Transverse colon (tissue), 4 donors: ENCODE data around the gene AOPEP. TPM values are rescaled to one million over a fixed set of nuclear protein-coding genes. Genes with fewer than 3 reads are reported as not detected.
A peak's percentile ranks its signal among the peaks of the same experiment; 100 is the strongest.

Experiments used
- DNase-seq: peaks from one replicate; pipeline ENCODE4 v3.0.0-alpha.2; 2019
- H3K27ac ChIP-seq, 4 donors: fragments of 200-600 bp; sonication (generic); 2 replicates each; pipeline ENCODE4 v1.5.1; 2016 to 2018; ENCODE audit warnings: inconsistent platforms in 4 of 4
- H3K27me3 ChIP-seq: fragments of 200-600 bp; sonication (generic); 2 replicates; pipeline ENCODE4 v1.5.1; 2017; ENCODE audit warnings: inconsistent platforms
- H3K36me3 ChIP-seq, 4 donors: fragments of 200-600 bp; sonication (generic); 2 replicates each; pipeline ENCODE4 v1.5.1; 2017 to 2019; ENCODE audit warnings: inconsistent platforms in 4 of 4
- H3K4me1 ChIP-seq, 4 donors: fragments of 200-600 bp; sonication (generic); 2 replicates each; pipeline ENCODE4 v1.5.1; 2017 to 2020; ENCODE audit warnings: inconsistent platforms in 4 of 4
- H3K4me3 ChIP-seq, 4 donors: fragments of 200-600 bp; sonication (generic); 1 replicate in 1 of 4; 2 replicates in 3 of 4; pipeline versions ENCODE4 v1.5.1 to v1.6.1; 2017 to 2019; ENCODE audit warnings: inconsistent platforms in 4 of 4
- H3K9me3 ChIP-seq, 2 donors: fragments of 200-600 bp; sonication (generic); 2 replicates each; pipeline ENCODE4 v1.5.1; 2017 to 2019; ENCODE audit warnings: inconsistent platforms in 2 of 2
- CTCF ChIP-seq, 5 experiments: fragments of 200-600 bp in 3 of 5; fragments of 450-650 bp in 2 of 5; sonication (generic) in 3 of 5; IDR thresholded peaks; 1 replicate in 2 of 5; 2 replicates in 3 of 5; pipeline ENCODE4 v1.5.1; 2016 to 2017; ENCODE audit warnings: antibody characterized with exemption in 5 of 5, inconsistent platforms in 3 of 5, mild to moderate bottlenecking in 2 of 5, moderate library complexity in 1 of 5
- EP300 ChIP-seq: sonication (generic); formaldehyde crosslinking; IDR thresholded peaks from one replicate; pipeline ENCODE4 v1.6.1; 2017; ENCODE audit warnings: antibody characterized with exemption, low read depth
- POLR2A ChIP-seq: fragments of 450-650 bp; IDR thresholded peaks from one replicate; pipeline ENCODE4 v1.6.1; 2016; ENCODE audit warnings: antibody characterized with exemption, mild to moderate bottlenecking, moderate library complexity
- POLR2AphosphoS5 ChIP-seq, 3 donors: sonication (generic); formaldehyde crosslinking; IDR thresholded peaks; one replicate each; pipeline ENCODE4 v1.6.1; 2016; ENCODE audit warnings: antibody characterized with exemption in 3 of 3
- WGBS, 2 donors: methylation state at CpG; one replicate each; pipeline ENCODE4 v1.1.5; 2018; ENCODE audit warnings: low coverage in 1 of 2; 5-methylcytosine and 5-hydroxymethylcytosine counted together
- in situ Hi-C, 4 donors: fragments of 200-750 bp; cut with MboI; loops; one replicate each; pipeline versions ENCODE4 v1.15.0 to v1.15.1; 2017; ENCODE audit warnings: low sequenced_read_pairs in 3 of 4, low pct_ligation_motif_present in 1 of 4, low pct_unique_long_range_greater_than_20kb in 1 of 4
- intact Hi-C: fragments of 100-400 bp; cut with DNase I; formaldehyde crosslinking; loops from one replicate; pipeline ENCODE4 v1.15.1; 2023; ENCODE audit warnings: low total_unique reads
- total RNA-seq, 4 donors: library from RNA; depleted of rRNA; stranded (reverse); fragments of >200 nt; gene quantifications; one replicate each; pipeline ENCODE4 v1.1.0, GENCODE V29; 2016

AOPEP gene
- total RNA-seq, 4 donors from 2014 or later: 53.0 to 129 (median 92.7) TPM

GRCh38 chr9:94736759-94737158 is 10.3 kb downstream of the AOPEP start:
- intact Hi-C loops (no loop called here), in situ Hi-C loops (no loop called here)
- TF ChIP-seq EP300 (no peak), POLR2AphosphoS5 (IDR thresholded peaks at IDR 0.05) (no peak), POLR2A (no peak), CTCF (IDR thresholded peaks at IDR 0.05) (no peak)
- Histone ChIP-seq H3K36me3 (no peaks in the 10 kb centered on the region), H3K27me3 (no peaks in the 10 kb centered on the region), H3K4me3 (no peak overlapping the region), H3K9me3 (no peaks in the 10 kb centered on the region), H3K4me1 (peaks cover 0 to 5% (median 0%) of the 10 kb centered on the region in 4 donors), H3K27ac (no peak overlapping the region)
- no peak for DNase-seq

GRCh38 chr9:94740145-94740840 is 13.8 kb downstream of the AOPEP start:
- Histone ChIP-seq H3K4me1 (no peaks in the 10 kb centered on the region), H3K36me3 (no peaks in the 10 kb centered on the region), H3K9me3 (no peaks in the 10 kb centered on the region), H3K27ac (no peak overlapping the region), H3K27me3 (no peaks in the 10 kb centered on the region), H3K4me3 (no peak overlapping the region)
- 65 to 76% methylated on average over 3 of the region's 3 CpGs for WGBS, 2 donors
- TF ChIP-seq CTCF (IDR thresholded peaks at IDR 0.05) (no peak), EP300 (no peak), POLR2AphosphoS5 (IDR thresholded peaks at IDR 0.05) (no peak), POLR2A (no peak)
- intact Hi-C loops: no loop called here
- DNase-seq: no peak
- in situ Hi-C loops: no loop called here

- H3K4me1 ChIP-seq: no peaks in the 10 kb centered on the region
- intact Hi-C loops: no loop called here
- no peaks in the 10 kb centered on the region for H3K9me3 ChIP-seq
- TF ChIP-seq EP300 (no peak), CTCF (IDR thresholded peaks at IDR 0.05) (no peak), POLR2A (no peak), POLR2AphosphoS5 (IDR thresholded peaks at IDR 0.05) (no peak)
- no peak overlapping the region for H3K4me3 ChIP-seq
- H3K27ac ChIP-seq: no peak overlapping the region
- in situ Hi-C loops: no loop called here
- H3K27me3 ChIP-seq: no peaks in the 10 kb centered on the region
- no peak for DNase-seq
- 62% methylated on average over 3 of the region's 3 CpGs; no CpG with 5 or more reads in 1 of the 2 donors for WGBS, 2 donors
- H3K36me3 ChIP-seq: no peaks in the 10 kb centered on the region
Measured at GRCh38 chr9:94741866-94742265, 15.4 kb downstream of the AOPEP start.

DNA sequence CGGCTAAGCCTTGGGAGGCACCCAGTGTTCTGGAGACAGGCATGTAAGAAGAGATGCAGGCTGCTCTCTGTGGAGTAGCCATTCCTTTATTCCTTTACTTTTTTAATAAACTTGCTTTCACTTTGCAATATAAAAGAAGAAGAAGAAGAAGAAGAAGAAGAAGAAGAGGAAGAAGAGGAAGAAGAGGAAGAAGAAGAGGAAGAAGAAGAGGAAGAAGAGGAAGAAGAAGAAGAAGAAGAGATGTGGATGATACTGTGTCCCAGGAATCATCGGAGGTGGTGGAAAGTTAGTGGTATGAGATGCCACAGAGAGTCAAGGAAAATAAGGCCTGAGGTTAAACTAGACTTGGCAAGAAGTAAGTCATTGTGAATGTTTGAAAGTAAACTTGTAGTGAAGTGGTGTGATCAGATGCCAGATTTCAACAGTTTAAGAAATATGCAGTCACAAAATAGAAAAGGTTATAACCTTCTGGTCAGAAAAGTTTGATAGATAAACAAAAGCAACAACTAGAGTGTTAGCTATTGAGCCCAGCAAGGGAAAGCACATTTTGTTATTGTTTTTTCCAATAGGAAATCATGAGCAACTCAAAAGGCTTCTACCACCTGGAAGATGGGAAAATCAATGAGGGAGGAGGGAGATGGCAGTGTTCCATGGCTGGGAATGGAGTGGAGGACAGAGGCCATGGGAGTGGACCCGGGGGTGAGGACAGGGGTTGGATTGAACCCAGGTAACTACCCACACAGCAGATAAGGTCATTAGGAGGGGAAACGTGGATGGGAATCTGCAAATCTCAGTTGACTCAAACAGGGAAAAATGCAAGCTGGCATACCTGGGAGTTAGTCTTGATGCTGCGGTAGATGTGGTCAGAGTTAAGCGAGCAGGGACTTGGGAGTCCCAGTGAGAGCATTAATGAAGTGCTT is 16.8 kb downstream of the AOPEP start:
- Histone ChIP-seq H3K9me3 (no peaks in the 10 kb centered on the region), H3K27ac (peak overlapping the region in 1 of 4 donors; percentile 12), H3K4me1 (no peaks in the 10 kb centered on the region), H3K4me3 (no peak overlapping the region), H3K27me3 (no peaks in the 10 kb centered on the region), H3K36me3 (no peaks in the 10 kb centered on the region)
- intact Hi-C loops (no loop called here), in situ Hi-C loops (no loop called here)
- 79 to 84% methylated on average over 6 of the region's 6 CpGs for WGBS, 2 donors
- no peak for DNase-seq
- TF ChIP-seq CTCF (IDR thresholded peaks at IDR 0.05): no peak
- TF ChIP-seq EP300: no peak
- no peak for TF ChIP-seq POLR2AphosphoS5 (IDR thresholded peaks at IDR 0.05)
- TF ChIP-seq POLR2A: no peak
